Osteoblast (primary cell): ENCODE results near the gene JPH3. TPM values are rescaled to one million over a fixed set of nuclear protein-coding genes. Genes with fewer than 3 reads are reported as not detected.
A peak's percentile ranks its signal among the peaks of the same experiment; 100 is the strongest.

Experiments used
- DNase-seq: peaks from one replicate; pipeline ENCODE4 v3.0.0; 2011; ENCODE audit warnings: low spot score, mixed read lengths; ENCODE audit not compliant: insufficient read length; ENCODE audit errors: missing footprints
- H2AFZ ChIP-seq: 2 replicates; pipeline ENCODE4 v1.6.0; 2011; ENCODE audit warnings: mild to moderate bottlenecking, low read length
- H3K27ac ChIP-seq: 2 replicates; pipeline ENCODE4 v1.5.1; 2011; ENCODE audit warnings: mild to moderate bottlenecking, low read depth, low read length, moderate library complexity
- H3K27me3 ChIP-seq: 2 replicates; pipeline ENCODE4 v1.6.0; 2012; ENCODE audit warnings: mild to moderate bottlenecking, control low read depth, inconsistent platforms, low read length, moderate library complexity; ENCODE audit not compliant: insufficient read depth
- H3K36me3 ChIP-seq: 2 replicates; pipeline ENCODE4 v1.5.1; 2011; ENCODE audit warnings: mild to moderate bottlenecking, low read length, control low read depth, moderate library complexity; ENCODE audit not compliant: insufficient read depth
- H3K4me1 ChIP-seq: 2 replicates; pipeline ENCODE4 v1.5.1; 2011; ENCODE audit warnings: mild to moderate bottlenecking, low read length, control low read depth, moderate library complexity; ENCODE audit not compliant: insufficient read depth
- H3K4me2 ChIP-seq: 2 replicates; pipeline ENCODE4 v1.6.0; 2011; ENCODE audit warnings: mild to moderate bottlenecking, low read length; ENCODE audit not compliant: insufficient read depth
- H3K4me3 ChIP-seq: fragments of 200-600 bp; sonication (generic); 3 replicates; pipeline ENCODE4 v1.5.1; 2012; ENCODE audit warnings: mild to moderate bottlenecking, low read length, inconsistent platforms; ENCODE audit not compliant: insufficient read depth
- H3K79me2 ChIP-seq: 2 replicates; pipeline ENCODE4 v1.6.0; 2012; ENCODE audit warnings: mild to moderate bottlenecking, low read length, control low read depth, inconsistent platforms; ENCODE audit not compliant: insufficient read depth
- H3K9me3 ChIP-seq: 2 replicates; pipeline ENCODE4 v1.5.1; 2011; ENCODE audit warnings: low read depth, low read length, control low read depth
- H4K20me1 ChIP-seq: 2 replicates; pipeline ENCODE4 v1.6.0; 2012; ENCODE audit warnings: mild to moderate bottlenecking, low read length, control low read depth; ENCODE audit not compliant: insufficient read depth
- CTCF ChIP-seq: IDR thresholded peaks from 2 replicates; pipeline ENCODE4 v1.5.1; 2011; ENCODE audit warnings: mild to moderate bottlenecking, low read depth, low read length, moderate library complexity; ENCODE audit errors: extremely low read depth
- total RNA-seq: library from RNA; depleted of rRNA; stranded (reverse); fragments of >200 nt; gene quantifications from 2 replicates; pipeline ENCODE4 v1.2.3, GENCODE V29; 2012

The JPH3 gene
- total RNA-seq, 1 donor: not detected

GRCh38 chr16:87728026-87728425 lies 125.7 kb downstream of the JPH3 start:
- Histone ChIP-seq H2AFZ (no peak overlapping the region), H3K27ac (no peak overlapping the region), H3K4me2 (no peak overlapping the region), H4K20me1 (peaks cover 8% of the 10 kb centered on the region), H3K9me3 (no peaks in the 10 kb centered on the region), H3K4me3 (no peak overlapping the region), H3K36me3 (peaks cover 13% of the 10 kb centered on the region), H3K79me2 (no peaks in the 10 kb centered on the region), H3K4me1 (no peaks in the 10 kb centered on the region), H3K27me3 (no peaks in the 10 kb centered on the region)
- DNase-seq: peak; percentile 69
- TF ChIP-seq CTCF: no peak

- H3K9me3 ChIP-seq: no peaks in the 10 kb centered on the region
- peaks cover 13% of the 10 kb centered on the region for H3K36me3 ChIP-seq
- DNase-seq: peak; percentile 60
- H3K27me3 ChIP-seq: no peaks in the 10 kb centered on the region
- H3K79me2 ChIP-seq: peaks cover 1% of the 10 kb centered on the region
- no peaks in the 10 kb centered on the region for H3K4me1 ChIP-seq
- peaks cover 9% of the 10 kb centered on the region for H4K20me1 ChIP-seq
- H2AFZ ChIP-seq: no peak overlapping the region
- TF ChIP-seq CTCF: no peak
- no peak overlapping the region for H3K4me2 ChIP-seq
- no peak overlapping the region for H3K27ac ChIP-seq
- no peak overlapping the region for H3K4me3 ChIP-seq
Measured at GRCh38 chr16:87729266-87729954, 127.1 kb downstream of the JPH3 start.

- H4K20me1 ChIP-seq: peaks cover 10% of the 10 kb centered on the region
- no peaks in the 10 kb centered on the region for H3K27me3 ChIP-seq
- H3K9me3 ChIP-seq: no peaks in the 10 kb centered on the region
- no peak overlapping the region for H3K4me3 ChIP-seq
- no peak overlapping the region for H3K4me2 ChIP-seq
- no peak overlapping the region for H2AFZ ChIP-seq
- no peak overlapping the region for H3K27ac ChIP-seq
- H3K79me2 ChIP-seq: peaks cover 3% of the 10 kb centered on the region
- peaks cover 19% of the 10 kb centered on the region for H3K36me3 ChIP-seq
- no peaks in the 10 kb centered on the region for H3K4me1 ChIP-seq
- peak; percentile 66 for DNase-seq
- no peak for TF ChIP-seq CTCF
Measured at GRCh38 chr16:87731607-87732006, 129.3 kb downstream of the JPH3 start.

GRCh38 chr16:87733190-87733589 lies 130.9 kb downstream of the JPH3 start:
- H3K4me1 ChIP-seq: no peaks in the 10 kb centered on the region
- no peaks in the 10 kb centered on the region for H3K27me3 ChIP-seq
- no peak overlapping the region for H3K4me2 ChIP-seq
- H3K36me3 ChIP-seq: peaks cover 15% of the 10 kb centered on the region
- no peak overlapping the region for H2AFZ ChIP-seq
- H4K20me1 ChIP-seq: peaks cover 10% of the 10 kb centered on the region
- H3K9me3 ChIP-seq: no peaks in the 10 kb centered on the region
- DNase-seq: peak; percentile 17
- no peak for TF ChIP-seq CTCF
- no peak overlapping the region for H3K4me3 ChIP-seq
- no peak overlapping the region for H3K27ac ChIP-seq
- H3K79me2 ChIP-seq: peaks cover 3% of the 10 kb centered on the region
